K562 (cell line): ENCODE results near the gene ING4. TPM values are rescaled to one million over a fixed set of nuclear protein-coding genes. Genes with fewer than 3 reads are reported as not detected.

Experiments used
- ARNT ChIP-seq, 2 experiments: fragments of 450-650 bp; IDR thresholded peaks; 2 replicates each; pipeline ENCODE4 v1.6.1; 2016; ENCODE audit warnings: mild to moderate bottlenecking in 1 of 2
- C11orf30 ChIP-seq: fragments of 450-650 bp; IDR thresholded peaks from 2 replicates; pipeline ENCODE4 v1.6.1; 2016; ENCODE audit warnings: low read depth, mild to moderate bottlenecking
- CC2D1A ChIP-seq: fragments of 450-650 bp; IDR thresholded peaks from 2 replicates; pipeline ENCODE4 v1.6.1; 2017; ENCODE audit warnings: mild to moderate bottlenecking
- DPF2 ChIP-seq: fragments of 450-650 bp; IDR thresholded peaks from 2 replicates; pipeline ENCODE4 v1.6.1; 2016
- GTF2F1 ChIP-seq: IDR thresholded peaks from 2 replicates; pipeline ENCODE4 v1.6.1; 2011; ENCODE audit warnings: low read depth, low read length, improper control_type of control experiment
- IRF2 ChIP-seq: sonication (generic); formaldehyde crosslinking; IDR thresholded peaks from 2 replicates; pipeline ENCODE4 v1.8.1; 2022; ENCODE audit warnings: mild to moderate bottlenecking, missing genetic modification reagents
- KAT8 ChIP-seq: fragments of 450-650 bp; IDR thresholded peaks from 2 replicates; pipeline ENCODE4 v1.6.1; 2016; ENCODE audit warnings: low read depth, mild to moderate bottlenecking
- LEF1 ChIP-seq: fragments of 450-650 bp; IDR thresholded peaks from 2 replicates; pipeline ENCODE4 v1.6.1; 2016; ENCODE audit warnings: mild to moderate bottlenecking
- MBD2 ChIP-seq: sonication (generic); IDR thresholded peaks from 2 replicates; pipeline ENCODE4 v1.6.1; 2016; ENCODE audit warnings: low read depth, borderline replicate concordance
- MCM5 ChIP-seq: fragments of 450-650 bp; IDR thresholded peaks from 2 replicates; pipeline ENCODE4 v1.6.1; 2016; ENCODE audit warnings: low read depth
- MTA3 ChIP-seq: fragments of 450-650 bp; formaldehyde crosslinking; IDR thresholded peaks from 2 replicates; pipeline ENCODE4 v1.6.1; 2017; ENCODE audit warnings: mild to moderate bottlenecking, borderline replicate concordance
- MXI1 ChIP-seq: IDR thresholded peaks from 2 replicates; pipeline ENCODE4 v1.6.1; 2011; ENCODE audit warnings: low read depth, mild to moderate bottlenecking, improper control_type of control experiment, low read length
- NCOR1 ChIP-seq: fragments of 450-650 bp; IDR thresholded peaks from 2 replicates; pipeline ENCODE4 v1.6.1; 2016; ENCODE audit warnings: mild to moderate bottlenecking, moderate library complexity
- POLR2AphosphoS5 ChIP-seq: IDR thresholded peaks from 2 replicates; pipeline ENCODE4 v1.6.1; 2011; ENCODE audit warnings: mild to moderate bottlenecking, low read depth, low read length, moderate library complexity; ENCODE audit not compliant: control insufficient read depth, insufficient read depth
- RAD21 ChIP-seq, 2 experiments: fragments of 250-450 bp in 1 of 2; fragments of 450-650 bp in 1 of 2; sonication (Bioruptor Pico) in 1 of 2; formaldehyde crosslinking in 1 of 2; IDR thresholded peaks in 1 of 2; conservative IDR thresholded peaks in 1 of 2; 2 replicates each; pipeline versions ENCODE4 v1.4.0 to v1.8.0; 2020 to 2022; ENCODE audit warnings: mild to moderate bottlenecking in 2 of 2, moderate library complexity in 1 of 2
- RBBP5 ChIP-seq: fragments of 200-600 bp; sonication (generic); IDR thresholded peaks from 2 replicates; pipeline ENCODE4 v1.6.1; 2012; ENCODE audit warnings: borderline replicate concordance, mild to moderate bottlenecking, low read length, control low read depth, inconsistent platforms; ENCODE audit not compliant: insufficient read depth, poor library complexity, severe bottlenecking
- SLC30A9 ChIP-seq: fragments of 250-450 bp; sonication (Bioruptor Pico); IDR thresholded peaks from 2 replicates; pipeline ENCODE4 v1.8.0; 2022; ENCODE audit warnings: mild to moderate bottlenecking, moderate library complexity
- STAT5B ChIP-seq: fragments of 250-450 bp; sonication (Bioruptor Pico); IDR thresholded peaks from 2 replicates; pipeline ENCODE4 v1.8.0; 2021; ENCODE audit warnings: mild to moderate bottlenecking, inconsistent platforms
- TAF1 ChIP-seq: IDR thresholded peaks from 2 replicates; pipeline ENCODE4 v1.6.1; 2011; ENCODE audit warnings: mild to moderate bottlenecking, low read length, moderate library complexity; ENCODE audit not compliant: insufficient read depth, control insufficient read depth, severe bottlenecking; ENCODE audit errors: extremely low read depth
- TCF7 ChIP-seq: sonication (generic); IDR thresholded peaks from 2 replicates; pipeline ENCODE4 v1.6.1; 2016; ENCODE audit warnings: antibody characterized with exemption, borderline replicate concordance
- ZC3H4 ChIP-seq: sonication (generic); formaldehyde crosslinking; IDR thresholded peaks from 2 replicates; pipeline ENCODE4 v1.9.0; 2021; ENCODE audit warnings: missing genetic modification reagents, borderline replicate concordance
- ZNF121 ChIP-seq: sonication (generic); formaldehyde crosslinking; conservative IDR thresholded peaks from 2 replicates; pipeline ENCODE4 v1.8.0; 2022; ENCODE audit warnings: missing genetic modification reagents
- ZNF124 ChIP-seq: sonication (generic); formaldehyde crosslinking; IDR thresholded peaks from 2 replicates; pipeline ENCODE4 v1.8.1; 2022; ENCODE audit warnings: missing genetic modification reagents
- ZNF140 ChIP-seq: fragments of 250-450 bp; sonication (Bioruptor Pico); IDR thresholded peaks from 2 replicates; pipeline ENCODE4 v1.8.0; 2021; ENCODE audit warnings: moderate library complexity, mild to moderate bottlenecking, inconsistent platforms
- ZNF551 ChIP-seq: fragments of 250-450 bp; sonication (Bioruptor Pico); IDR thresholded peaks from 2 replicates; pipeline ENCODE4 v1.5.0; 2021; ENCODE audit warnings: mild to moderate bottlenecking, moderate library complexity
- polyA plus RNA-seq, 8 experiments: library from polyadenylated mRNA; depleted of rRNA in 4 of 8; stranded (reverse) in 5 of 8; unstranded in 3 of 8; fragments of >200 nt; fragmentation: Nextera tagmentation in 2 of 8; fragmentation: Illumina TruSeq in 1 of 8; extraction: Ambion mirVana in 2 of 8; extraction: Trizol in 1 of 8; gene quantifications; 2 replicates each; pipeline versions ENCODE4 v1.2.1 to v1.2.3, GENCODE V29; 2011 to 2014; ENCODE audit warnings: inconsistent platforms in 1 of 8, missing spikeins in 1 of 8
- total RNA-seq, 7 experiments: library from RNA; depleted of rRNA in 6 of 7; stranded (reverse); fragments of >200 nt in 6 of 7; fragmentation: Illumina TruSeq in 2 of 7; extraction: Trizol in 2 of 7; gene quantifications; 2 replicates each; pipeline versions ENCODE4 v1.2.1 to v1.2.3, GENCODE V29; 2011 to 2021; ENCODE audit warnings: low replicate concordance in 1 of 7
- TF ChIP-seq, protein P1 (sequence below): fragments of 250-450 bp; sonication (Bioruptor Pico); IDR thresholded peaks from 2 replicates; pipeline ENCODE4 v1.4.0; 2020; ENCODE audit warnings: borderline replicate concordance
- TF ChIP-seq, protein P2 (sequence below), 2 experiments: fragments of 450-650 bp; conservative IDR thresholded peaks; 2 replicates each; pipeline ENCODE4 v1.6.1; 2017; ENCODE audit warnings: mild to moderate bottlenecking in 2 of 2, moderate library complexity in 2 of 2

ING4 gene
- total and polyA plus RNA-seq, 9 of the 15 experiments (the other 6 are each of a cell fraction or from before 2014, with no cell fraction given), result 6.6 to 30.2 (median 15.7) TPM

DNA sequence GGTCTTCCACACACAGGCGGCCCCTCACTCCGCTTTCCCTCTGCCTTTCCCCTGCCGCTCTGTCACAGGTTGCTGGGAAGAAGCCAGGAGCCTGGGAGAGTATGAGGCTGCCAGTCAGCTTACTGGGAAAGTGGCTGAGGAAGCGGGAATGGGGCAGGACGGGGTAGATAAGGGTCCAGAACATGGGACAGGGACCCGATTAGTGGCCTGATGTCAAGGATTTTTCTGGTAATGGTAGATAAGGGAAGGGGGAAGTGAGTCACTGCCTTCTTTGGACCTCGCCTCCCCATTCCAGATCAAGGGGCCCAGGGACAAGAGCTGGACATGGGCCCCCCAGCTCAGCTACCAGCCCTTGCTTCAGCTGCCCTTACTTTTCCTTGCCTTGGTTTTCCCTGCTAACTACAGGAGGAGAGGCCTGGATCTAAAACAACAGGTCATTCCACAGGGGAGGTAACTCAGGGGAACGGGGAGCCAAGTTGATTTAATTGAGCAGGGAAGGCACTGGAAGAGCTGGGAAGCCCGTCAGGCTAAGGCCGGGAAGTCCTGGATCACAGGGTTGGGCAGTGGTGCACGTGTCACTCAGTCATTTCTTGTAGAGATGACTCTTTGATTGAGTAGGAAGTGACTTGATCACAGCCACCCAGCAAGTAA, 23.6 kb downstream of the ING4 start (continued):
- peak; percentile 80; the same call in 1 of the 2 replicates for TF ChIP-seq CC2D1A
- no peak for TF ChIP-seq IRF2 (CRISPR knock-in tag)
- no peak for TF ChIP-seq ZNF124
- peak; percentile 41 for TF ChIP-seq TAF1
- no peak for TF ChIP-seq MXI1
- TF ChIP-seq, protein P1, sequence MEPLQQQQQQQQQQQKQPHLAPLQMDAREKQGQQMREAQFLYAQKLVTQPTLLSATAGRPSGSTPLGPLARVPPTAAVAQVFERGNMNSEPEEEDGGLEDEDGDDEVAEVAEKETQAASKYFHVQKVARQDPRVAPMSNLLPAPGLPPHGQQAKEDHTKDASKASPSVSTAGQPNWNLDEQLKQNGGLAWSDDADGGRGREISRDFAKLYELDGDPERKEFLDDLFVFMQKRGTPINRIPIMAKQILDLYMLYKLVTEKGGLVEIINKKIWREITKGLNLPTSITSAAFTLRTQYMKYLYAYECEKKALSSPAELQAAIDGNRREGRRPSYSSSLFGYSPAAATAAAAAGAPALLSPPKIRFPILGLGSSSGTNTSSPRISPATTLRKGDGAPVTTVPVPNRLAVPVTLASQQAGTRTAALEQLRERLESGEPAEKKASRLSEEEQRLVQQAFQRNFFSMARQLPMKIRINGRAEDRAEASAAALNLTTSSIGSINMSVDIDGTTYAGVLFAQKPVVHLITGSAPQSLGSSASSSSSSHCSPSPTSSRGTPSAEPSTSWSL (CRISPR knock-in tag), result no peak
- no peak for TF ChIP-seq ZNF551 (CRISPR knock-in tag)
- no peak for TF ChIP-seq RAD21 (CRISPR knock-in tag; conservative IDR thresholded peaks at IDR 0.05 in 1 of 2, IDR thresholded peaks at IDR 0.05 in 1 of 2)
- no peak for TF ChIP-seq ZNF140 (CRISPR knock-in tag)
- peak; percentile 92 for TF ChIP-seq NCOR1
- no peak for TF ChIP-seq SLC30A9 (CRISPR knock-in tag)
- TF ChIP-seq MTA3, result peak; percentile 80; the same call in 1 of the 2 replicates
- no peak for TF ChIP-seq RBBP5
- TF ChIP-seq ZC3H4 (CRISPR knock-in tag), result no peak
- TF ChIP-seq TCF7, result no peak
- TF ChIP-seq KAT8, result no peak
- TF ChIP-seq GTF2F1, result no peak
- TF ChIP-seq ARNT (IDR thresholded peaks at IDR 0.05), result peak; percentile 65 to 82; a peak in 2 of 4 replicates
- TF ChIP-seq STAT5B (CRISPR knock-in tag), result no peak
- TF ChIP-seq MCM5, result no peak
- TF ChIP-seq MBD2, result peak; percentile 53
- TF ChIP-seq C11orf30, result no peak
- TF ChIP-seq, protein P2, sequence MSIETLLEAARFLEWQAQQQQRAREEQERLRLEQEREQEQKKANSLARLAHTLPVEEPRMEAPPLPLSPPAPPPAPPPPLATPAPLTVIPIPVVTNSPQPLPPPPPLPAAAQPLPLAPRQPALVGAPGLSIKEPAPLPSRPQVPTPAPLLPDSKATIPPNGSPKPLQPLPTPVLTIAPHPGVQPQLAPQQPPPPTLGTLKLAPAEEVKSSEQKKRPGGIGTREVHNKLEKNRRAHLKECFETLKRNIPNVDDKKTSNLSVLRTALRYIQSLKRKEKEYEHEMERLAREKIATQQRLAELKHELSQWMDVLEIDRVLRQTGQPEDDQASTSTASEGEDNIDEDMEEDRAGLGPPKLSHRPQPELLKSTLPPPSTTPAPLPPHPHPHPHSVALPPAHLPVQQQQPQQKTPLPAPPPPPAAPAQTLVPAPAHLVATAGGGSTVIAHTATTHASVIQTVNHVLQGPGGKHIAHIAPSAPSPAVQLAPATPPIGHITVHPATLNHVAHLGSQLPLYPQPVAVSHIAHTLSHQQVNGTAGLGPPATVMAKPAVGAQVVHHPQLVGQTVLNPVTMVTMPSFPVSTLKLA (conservative IDR thresholded peaks at IDR 0.05), result peak; percentile 50 to 55; a peak in 1 of 4 replicates
- TF ChIP-seq DPF2, result peak; percentile 97
- TF ChIP-seq ZNF121 (CRISPR knock-in tag), result no peak; the same call in 1 of the 2 replicates
- TF ChIP-seq POLR2AphosphoS5, result peak; percentile 76
- TF ChIP-seq LEF1, result peak; percentile 85
